Keratinocyte (primary cell): ENCODE data around the gene CDX2. TPM values are rescaled to one million over a fixed set of nuclear protein-coding genes. Genes with fewer than 3 reads are reported as not detected.
A peak's percentile ranks its signal among the peaks of the same experiment; 100 is the strongest.

Experiments used
- DNase-seq: peaks from one replicate; pipeline ENCODE4 v3.0.0-alpha.2; 2011; ENCODE audit warnings: low read depth, missing footprints, low spot score
- FAIRE-seq: peaks from 2 replicates; lab custom pipeline; 2011; peaks lifted over from hg19 to GRCh38; lab: Jason Lieb, UNC
- H2AFZ ChIP-seq: 2 replicates; pipeline ENCODE4 v1.6.0; 2012; ENCODE audit warnings: low read length, control low read depth, inconsistent platforms; ENCODE audit not compliant: control insufficient read depth
- H3K27ac ChIP-seq: 2 replicates; pipeline ENCODE4 v1.5.1; 2011; ENCODE audit warnings: low read length; ENCODE audit not compliant: control insufficient read depth, insufficient read depth
- H3K27me3 ChIP-seq: 3 replicates; pipeline ENCODE4 v1.6.0; 2011; ENCODE audit warnings: low read length; ENCODE audit not compliant: control insufficient read depth, insufficient read depth; ENCODE audit errors: extremely low read depth
- H3K36me3 ChIP-seq, 2 experiments: 2 replicates in 1 of 2; 3 replicates in 1 of 2; pipeline ENCODE4 v1.5.1; 2011; ENCODE audit warnings: low read length in 2 of 2, mild to moderate bottlenecking in 1 of 2; ENCODE audit not compliant: control insufficient read depth in 2 of 2, insufficient read depth in 2 of 2; ENCODE audit errors: extremely low read depth in 1 of 2
- H3K4me1 ChIP-seq: 3 replicates; pipeline ENCODE4 v1.5.1; 2011; ENCODE audit warnings: low read length; ENCODE audit not compliant: control insufficient read depth, insufficient read depth; ENCODE audit errors: extremely low read depth
- H3K4me2 ChIP-seq: 3 replicates; pipeline ENCODE4 v1.6.0; 2011; ENCODE audit warnings: low read depth, low read length; ENCODE audit not compliant: control insufficient read depth, insufficient read depth; ENCODE audit errors: extremely low read depth
- H3K4me3 ChIP-seq, 3 experiments: fragments of 200-600 bp in 1 of 3; sonication (generic) in 1 of 3; 2 replicates in 2 of 3; 3 replicates in 1 of 3; pipeline ENCODE4 v1.5.1; 2011 to 2016; ENCODE audit warnings: low read length in 3 of 3, mild to moderate bottlenecking in 3 of 3, control low read depth in 2 of 3, inconsistent platforms in 1 of 3, low read depth in 1 of 3, mixed read lengths in 1 of 3, mixed run types in 1 of 3, moderate library complexity in 1 of 3; ENCODE audit not compliant: control insufficient read depth in 2 of 3, insufficient read depth in 2 of 3; ENCODE audit errors: extremely low read depth in 1 of 3
- H3K79me2 ChIP-seq: 2 replicates; pipeline ENCODE4 v1.6.0; 2012; ENCODE audit warnings: low read length; ENCODE audit not compliant: control insufficient read depth, insufficient read depth
- H3K9ac ChIP-seq: 3 replicates; pipeline ENCODE4 v1.6.0; 2011; ENCODE audit warnings: low read length; ENCODE audit not compliant: control insufficient read depth, insufficient read depth; ENCODE audit errors: extremely low read depth
- H3K9me1 ChIP-seq: 3 replicates; pipeline ENCODE4 v1.6.0; 2011; ENCODE audit warnings: low read length; ENCODE audit not compliant: control insufficient read depth, insufficient read depth; ENCODE audit errors: extremely low read depth
- H3K9me3 ChIP-seq: 2 replicates; pipeline ENCODE4 v1.5.1; 2012; ENCODE audit warnings: low read depth, low read length; ENCODE audit not compliant: control insufficient read depth
- H4K20me1 ChIP-seq: 3 replicates; pipeline ENCODE4 v1.6.0; 2011; ENCODE audit warnings: low read length; ENCODE audit not compliant: control insufficient read depth, insufficient read depth; ENCODE audit errors: extremely low read depth
- CTCF ChIP-seq, 3 experiments: IDR thresholded peaks in 1 of 3; conservative IDR thresholded peaks in 1 of 3; optimal IDR thresholded peaks in 1 of 3; 2 replicates in 2 of 3; 3 replicates in 1 of 3; pipeline versions ENCODE3 to v1.5.1; 2011; ENCODE audit warnings: low read length in 3 of 3, mild to moderate bottlenecking in 3 of 3, moderate library complexity in 2 of 3, control low read depth in 1 of 3, inconsistent platforms in 1 of 3; ENCODE audit not compliant: insufficient read depth in 2 of 3; ENCODE audit errors: extremely low read depth in 1 of 3
- EZH2 ChIP-seq: IDR thresholded peaks from one replicate; pipeline ENCODE4 v1.6.1; 2012; ENCODE audit warnings: inconsistent platforms, mild to moderate bottlenecking, low read length, moderate library complexity
- dilution Hi-C: fragments of 300-500 bp; cut with MboI; formaldehyde crosslinking; loops from one replicate; pipeline ENCODE4 v1.7.0; 2020; ENCODE audit warnings: low sequenced_read_pairs; ENCODE audit not compliant: extremely low pct_ligation_motif_present
- polyA plus RNA-seq, 5 experiments: library from polyadenylated mRNA; depleted of rRNA in 3 of 5; stranded (reverse) in 3 of 5; stranded (forward) in 1 of 5; unstranded in 1 of 5; fragments of >200 nt; gene quantifications; 1 replicate in 1 of 5; 2 replicates in 3 of 5; 3 replicates in 1 of 5; pipeline versions ENCODE4 v1.2.1 to v1.2.3, GENCODE V29; 2011 to 2012; ENCODE audit warnings: missing spikeins in 2 of 5, low read depth in 1 of 5, low replicate concordance in 1 of 5

Gene CDX2
- polyA plus RNA-seq, 1 donor (not counting 4 experiments of a cell fraction or from before 2014, with no cell fraction given), result not detected

GRCh38 chr13:27968316-27969081 is 616 bp downstream of the CDX2 start:
- H2AFZ ChIP-seq, result no peak overlapping the region
- H3K9ac ChIP-seq, result no peak overlapping the region
- peak overlapping the region; percentile 37 for H3K4me2 ChIP-seq
- no peak for FAIRE-seq
- H3K36me3 ChIP-seq, result no peaks in the 10 kb centered on the region
- no peaks in the 10 kb centered on the region for H3K9me3 ChIP-seq
- no peaks in the 10 kb centered on the region for H3K9me1 ChIP-seq
- H3K27ac ChIP-seq, result no peak overlapping the region
- dilution Hi-C loops, result loop anchor here (25.0 kb wide), 1 partner anchor 131 kb away; no protein-coding TSS in a partner anchor
- no peak overlapping the region for H3K4me3 ChIP-seq
- TF ChIP-seq CTCF (optimal IDR thresholded peaks at IDR 0.05 in 1 of 3, IDR thresholded peaks at IDR 0.05 in 1 of 3, conservative IDR thresholded peaks at IDR 0.05 in 1 of 3; ENCODE audit: extremely low read depth in 1 of 3, insufficient read depth in 2 of 3, low read length in 3 of 3), result no peak
- peak; percentile 33 for TF ChIP-seq EZH2
- no peaks in the 10 kb centered on the region for H3K4me1 ChIP-seq
- no peaks in the 10 kb centered on the region for H4K20me1 ChIP-seq
- no peak for DNase-seq
- no peaks in the 10 kb centered on the region for H3K79me2 ChIP-seq
- peaks cover 92% of the 10 kb centered on the region for H3K27me3 ChIP-seq

- H3K36me3 ChIP-seq, result no peaks in the 10 kb centered on the region
- H3K4me2 ChIP-seq, result no peak overlapping the region
- no peak overlapping the region for H3K9ac ChIP-seq
Measured at GRCh38 chr13:27967736-27968315, 1.3 kb downstream of the CDX2 start.

More at GRCh38 chr13:27967736-27968315, 1.3 kb downstream of the CDX2 start:
- Histone ChIP-seq H3K4me3 (no peak overlapping the region), H4K20me1 (no peaks in the 10 kb centered on the region), H3K27ac (no peak overlapping the region), H3K79me2 (no peaks in the 10 kb centered on the region), H3K27me3 (peaks cover 88% of the 10 kb centered on the region), H3K4me1 (no peaks in the 10 kb centered on the region), H3K9me1 (no peaks in the 10 kb centered on the region), H3K9me3 (no peaks in the 10 kb centered on the region), H2AFZ (no peak overlapping the region)
- FAIRE-seq (no peak), DNase-seq (no peak)
- dilution Hi-C loops, result loop anchor here (25.0 kb wide), 1 partner anchor 131 kb away; no protein-coding TSS in a partner anchor
- peak; percentile 80 for TF ChIP-seq EZH2
- no peak for TF ChIP-seq CTCF (optimal IDR thresholded peaks at IDR 0.05 in 1 of 3, IDR thresholded peaks at IDR 0.05 in 1 of 3, conservative IDR thresholded peaks at IDR 0.05 in 1 of 3; ENCODE audit: extremely low read depth in 1 of 3, insufficient read depth in 2 of 3, low read length in 3 of 3)
